ENCODE results near the gene CAPZA2.
A peak's percentile ranks its signal among the peaks of the same experiment; 100 is the strongest.
"Not testable (repeated sequence)": the region's sequence is repeated elsewhere in the genome, so short reads cannot be mapped to it uniquely, and the experiment has no call there.

CAPZA2 gene

GRCh38 chr7:116953372-116953905, 91.1 kb downstream of the CAPZA2 start, which contains the start of gene ST7:
Gene ST7, plus strand, starts transcription at chr7:116953501. Its CDS starts 40 bp downstream, at chr7:116953541.
- FAIRE-seq, result no peak
- DNase-seq (ENCODE audit: low spot score), result peak; percentile 66

- FAIRE-seq (no peak), DNase-seq (ENCODE audit: low spot score) (peak; percentile 74)
Measured at GRCh38 chr7:116953906-116954838, 91.8 kb downstream of the CAPZA2 start.

GRCh38 chr7:116955340-116955739, 93.0 kb downstream of the CAPZA2 start:
- no peak for DNase-seq (ENCODE audit: low spot score)
- no peak for FAIRE-seq

- DNase-seq (ENCODE audit: low spot score) (no peak), FAIRE-seq (no peak)
Measured at GRCh38 chr7:116955801-116956476, 93.6 kb downstream of the CAPZA2 start.

- FAIRE-seq, result no peak
- no peak for DNase-seq (ENCODE audit: low spot score)
Measured at GRCh38 chr7:116956477-116956804, 94.1 kb downstream of the CAPZA2 start.

- FAIRE-seq (peak; percentile 78), DNase-seq (ENCODE audit: low spot score) (peak; percentile 35)
Measured at GRCh38 chr7:116957874-116958273, 95.5 kb downstream of the CAPZA2 start.

- not testable (repeated sequence) for FAIRE-seq; DNase-seq (ENCODE audit: low spot score)
Measured at GRCh38 chr7:116961966-116962673, 99.7 kb downstream of the CAPZA2 start.

- DNase-seq (ENCODE audit: low spot score), result no peak
- no peak for FAIRE-seq
Measured at GRCh38 chr7:116963234-116963633, 100.8 kb downstream of the CAPZA2 start.

- DNase-seq (ENCODE audit: low spot score) (no peak), FAIRE-seq (no peak)
Measured at GRCh38 chr7:116966601-116967000, 104.2 kb downstream of the CAPZA2 start.

GRCh38 chr7:116967254-116967922, 105.0 kb downstream of the CAPZA2 start:
- FAIRE-seq (no peak), DNase-seq (ENCODE audit: low spot score) (no peak)

GRCh38 chr7:116967983-116968382, 105.6 kb downstream of the CAPZA2 start:
- no peak for FAIRE-seq
- no peak for DNase-seq (ENCODE audit: low spot score)

GRCh38 chr7:116968631-116969030, 106.2 kb downstream of the CAPZA2 start:
- FAIRE-seq (no peak), DNase-seq (ENCODE audit: low spot score) (no peak)

GRCh38 chr7:116969371-116969902, 107.0 kb downstream of the CAPZA2 start:
- DNase-seq (ENCODE audit: low spot score) (no peak), FAIRE-seq (no peak)

GRCh38 chr7:116970238-116970910, 108.0 kb downstream of the CAPZA2 start:
- DNase-seq (ENCODE audit: low spot score) (no peak), FAIRE-seq (no peak)

- not testable (repeated sequence) for DNase-seq (ENCODE audit: low spot score); FAIRE-seq
Measured at GRCh38 chr7:116971153-116971552, 108.8 kb downstream of the CAPZA2 start.

Measured in RCC 7860 (cell line).